ENCODE measurements around the gene HIGD1B.
"Not testable (repeated sequence)": the region's sequence is repeated elsewhere in the genome, so short reads cannot be mapped to it uniquely, and the experiment has no call there.

HIGD1B gene

GRCh38 chr17:44847586-44847985 lies at the start of gene HIGD1B:
Gene HIGD1B (plus strand): TSS chr17:44847883. CDS start chr17:44848153, 270 bp downstream.
- TF ChIP-seq CTCF (IDR thresholded peaks at IDR 0.05; ENCODE audit: borderline replicate concordance, insufficient read depth, low read depth, low read length): no peak
- H3K4me3 ChIP-seq (ENCODE audit: low read depth, low read length): no peak within 1 kb of the TSS

GRCh38 chr17:44798356-44798755 lies 49.3 kb upstream of the HIGD1B start:
- H3K4me3 ChIP-seq (ENCODE audit: low read depth, low read length): no peak overlapping the region
- TF ChIP-seq CTCF (IDR thresholded peaks at IDR 0.05; ENCODE audit: borderline replicate concordance, insufficient read depth, low read depth, low read length): no peak

- no peak overlapping the region for H3K4me3 ChIP-seq (ENCODE audit: low read depth, low read length)
- TF ChIP-seq CTCF (IDR thresholded peaks at IDR 0.05; ENCODE audit: borderline replicate concordance, insufficient read depth, low read depth, low read length): no peak
Observed at GRCh38 chr17:44801880-44802279, 45.8 kb upstream of the HIGD1B start.

GRCh38 chr17:44804302-44805089 lies 43.2 kb upstream of the HIGD1B start:
- no peak overlapping the region for H3K4me3 ChIP-seq (ENCODE audit: low read depth, low read length)
- TF ChIP-seq CTCF (IDR thresholded peaks at IDR 0.05; ENCODE audit: borderline replicate concordance, insufficient read depth, low read depth, low read length): no peak

GRCh38 chr17:44807093-44807816 lies 40.4 kb upstream of the HIGD1B start:
- no peak overlapping the region for H3K4me3 ChIP-seq (ENCODE audit: low read depth, low read length)
- TF ChIP-seq CTCF (IDR thresholded peaks at IDR 0.05; ENCODE audit: borderline replicate concordance, insufficient read depth, low read depth, low read length): no peak

GRCh38 chr17:44807817-44808155 lies 39.9 kb upstream of the HIGD1B start:
- no peak for TF ChIP-seq CTCF (IDR thresholded peaks at IDR 0.05; ENCODE audit: borderline replicate concordance, insufficient read depth, low read depth, low read length)
- H3K4me3 ChIP-seq (ENCODE audit: low read depth, low read length): no peak overlapping the region

- H3K4me3 ChIP-seq (ENCODE audit: low read depth, low read length): no peak overlapping the region
- TF ChIP-seq CTCF (IDR thresholded peaks at IDR 0.05; ENCODE audit: borderline replicate concordance, insufficient read depth, low read depth, low read length): no peak
Observed at GRCh38 chr17:44808156-44808555, 39.5 kb upstream of the HIGD1B start.

- not testable (repeated sequence) for H3K4me3 ChIP-seq (ENCODE audit: low read depth, low read length)
Observed at GRCh38 chr17:44808656-44809388, 38.9 kb upstream of the HIGD1B start.

Measured in GM12875 (cell line).